HL-60 (cell line): Measurements from ENCODE around the gene KIAA1549.

Experiments used
- GABPA ChIP-seq: IDR thresholded peaks from 2 replicates; pipeline ENCODE4 v1.6.1; 2012; ENCODE audit warnings: low read depth
- POLR2AphosphoS5 ChIP-seq: IDR thresholded peaks from 2 replicates; pipeline ENCODE4 v1.6.1; 2012; ENCODE audit warnings: low read depth
- SPI1 ChIP-seq: IDR thresholded peaks from 2 replicates; pipeline ENCODE4 v1.6.1; 2012; ENCODE audit warnings: low read depth, mild to moderate bottlenecking, borderline replicate concordance
- TF ChIP-seq, protein P1 (sequence below): IDR thresholded peaks from one replicate; pipeline ENCODE4 v1.5.1; 2011; ENCODE audit warnings: low read length, control low read depth, inconsistent platforms; ENCODE audit not compliant: insufficient read depth

DNA sequence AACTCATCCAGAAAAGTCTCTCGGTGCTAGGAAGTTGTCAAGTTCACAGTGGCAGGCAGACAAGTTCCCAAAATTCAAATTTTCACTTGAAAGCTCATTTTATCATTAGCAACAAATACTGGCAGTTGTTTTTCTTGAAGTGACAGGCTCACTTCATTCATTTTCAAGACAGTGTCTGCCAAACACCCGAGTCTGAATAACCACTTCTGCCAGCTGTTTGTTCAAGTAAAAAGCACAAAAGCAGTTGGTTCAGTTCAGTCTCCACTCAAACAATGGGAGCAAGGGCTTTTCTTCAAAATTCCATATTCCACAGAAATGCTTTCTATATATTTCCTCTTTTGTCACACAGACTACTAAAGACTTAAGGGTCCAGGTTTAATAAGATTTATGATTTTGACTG lies 135.5 kb downstream of the KIAA1549 start:
- TF ChIP-seq, protein P1, sequence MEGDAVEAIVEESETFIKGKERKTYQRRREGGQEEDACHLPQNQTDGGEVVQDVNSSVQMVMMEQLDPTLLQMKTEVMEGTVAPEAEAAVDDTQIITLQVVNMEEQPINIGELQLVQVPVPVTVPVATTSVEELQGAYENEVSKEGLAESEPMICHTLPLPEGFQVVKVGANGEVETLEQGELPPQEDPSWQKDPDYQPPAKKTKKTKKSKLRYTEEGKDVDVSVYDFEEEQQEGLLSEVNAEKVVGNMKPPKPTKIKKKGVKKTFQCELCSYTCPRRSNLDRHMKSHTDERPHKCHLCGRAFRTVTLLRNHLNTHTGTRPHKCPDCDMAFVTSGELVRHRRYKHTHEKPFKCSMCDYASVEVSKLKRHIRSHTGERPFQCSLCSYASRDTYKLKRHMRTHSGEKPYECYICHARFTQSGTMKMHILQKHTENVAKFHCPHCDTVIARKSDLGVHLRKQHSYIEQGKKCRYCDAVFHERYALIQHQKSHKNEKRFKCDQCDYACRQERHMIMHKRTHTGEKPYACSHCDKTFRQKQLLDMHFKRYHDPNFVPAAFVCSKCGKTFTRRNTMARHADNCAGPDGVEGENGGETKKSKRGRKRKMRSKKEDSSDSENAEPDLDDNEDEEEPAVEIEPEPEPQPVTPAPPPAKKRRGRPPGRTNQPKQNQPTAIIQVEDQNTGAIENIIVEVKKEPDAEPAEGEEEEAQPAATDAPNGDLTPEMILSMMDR, result no peak
- TF ChIP-seq SPI1 (no peak), POLR2AphosphoS5 (no peak), GABPA (no peak)
